HG02571 (cell line): Measurements from ENCODE around the gene BICRAL.
"Not testable (repeated sequence)": the region's sequence is repeated elsewhere in the genome, so short reads cannot be mapped to it uniquely, and the experiment has no call there.

ENCODE experiments used
- ATAC-seq: cut with Tn5 transposase; IDR thresholded peaks from one replicate; pipeline ENCODE4 v1.9.1; 2021; ENCODE audit warnings: mild to moderate bottlenecking, moderate library complexity; ENCODE audit not compliant: unreplicated experiment

BICRAL gene

DNA sequence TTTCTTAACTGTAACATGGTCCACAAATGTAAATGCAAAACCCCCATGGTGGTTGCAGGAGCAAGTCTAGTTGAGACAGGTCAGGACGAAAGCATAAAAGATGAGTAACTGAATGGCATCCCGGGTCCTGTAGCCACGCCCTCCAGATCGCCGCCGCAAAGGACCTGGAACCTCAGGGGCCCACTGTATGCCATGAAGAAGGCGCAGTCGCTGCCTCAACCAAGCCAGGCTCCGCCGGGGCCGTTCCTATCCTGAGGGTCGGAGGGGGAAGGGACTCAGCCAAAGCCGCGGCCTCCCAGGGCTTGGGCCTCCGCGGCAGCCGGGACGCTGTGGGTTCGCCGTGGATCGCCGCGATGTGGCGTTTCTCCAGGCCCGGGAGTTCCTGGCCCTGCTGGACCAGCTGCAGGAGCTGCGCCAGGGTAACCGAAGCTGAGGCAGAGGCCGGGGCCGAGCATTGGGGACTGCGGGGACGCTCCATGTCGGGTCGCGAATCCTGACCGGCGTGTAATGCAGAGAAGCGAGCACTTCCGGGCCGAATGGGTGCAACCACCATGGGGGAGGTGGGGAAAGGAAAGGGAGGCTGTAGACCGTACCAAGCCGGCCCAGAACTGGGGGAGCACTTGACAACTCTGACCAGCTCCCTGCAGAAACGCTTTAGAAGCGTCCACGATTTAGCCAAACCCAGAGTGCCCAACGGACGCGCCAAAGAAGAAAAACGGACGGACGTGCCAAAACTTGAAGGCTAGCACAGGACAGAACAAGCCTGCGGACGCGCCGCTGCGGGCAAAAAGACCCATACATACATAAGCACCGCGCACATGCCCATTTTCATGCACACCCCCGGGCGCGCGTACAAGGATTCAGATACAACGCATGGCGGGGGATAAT is 108.7 kb downstream of the BICRAL start:
- ATAC-seq = peak; percentile 85

GRCh38 chr6:42891199-42891722 is 109.4 kb downstream of the BICRAL start:
- no peak for ATAC-seq

GRCh38 chr6:42894041-42894828 is 112.4 kb downstream of the BICRAL start:
- ATAC-seq = not testable (repeated sequence)

- no peak for ATAC-seq
Measured at GRCh38 chr6:42896178-42896719, 114.4 kb downstream of the BICRAL start.

GRCh38 chr6:42898891-42899361 is 117.1 kb downstream of the BICRAL start:
- ATAC-seq = no peak

DNA sequence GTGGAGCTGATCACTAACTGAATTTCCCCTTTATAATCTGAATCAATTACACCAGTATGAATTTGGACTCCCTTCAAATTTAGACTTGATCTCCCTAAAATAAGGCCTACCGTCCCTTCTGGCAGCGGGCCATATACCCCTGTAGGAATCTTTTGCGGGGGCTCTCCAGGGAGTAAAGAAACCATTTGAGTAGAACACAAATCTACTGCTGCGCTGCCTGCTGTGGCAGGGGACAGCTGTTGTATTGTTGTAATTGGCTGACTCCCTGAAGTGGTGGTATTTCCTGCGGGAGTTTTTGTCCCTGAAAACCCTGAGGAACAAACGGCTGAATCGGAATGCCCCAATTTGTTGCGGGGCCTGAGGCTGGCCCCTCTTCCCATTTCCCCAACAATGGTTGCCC is 118.0 kb downstream of the BICRAL start:
- no peak for ATAC-seq

DNA sequence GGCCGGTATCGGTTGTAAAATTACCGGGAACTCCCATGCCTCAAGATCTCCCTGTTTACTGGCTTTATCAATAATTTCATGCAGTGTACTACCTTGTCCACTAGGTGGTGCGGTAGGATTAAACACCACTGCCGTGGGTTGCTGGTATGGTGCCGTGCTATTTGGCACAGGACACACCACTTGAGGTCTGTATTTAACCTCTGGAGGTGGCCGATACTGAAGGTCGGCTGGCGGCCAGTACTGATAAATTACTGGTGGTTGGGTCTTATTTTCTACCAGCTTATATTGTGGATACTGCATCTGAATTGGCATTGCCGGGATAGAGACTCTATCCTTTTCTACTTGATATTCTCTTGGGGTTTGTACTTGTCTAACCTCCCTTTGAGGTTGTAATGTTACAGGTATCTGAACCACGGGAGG is 119.7 kb downstream of the BICRAL start:
- ATAC-seq = no peak

DNA sequence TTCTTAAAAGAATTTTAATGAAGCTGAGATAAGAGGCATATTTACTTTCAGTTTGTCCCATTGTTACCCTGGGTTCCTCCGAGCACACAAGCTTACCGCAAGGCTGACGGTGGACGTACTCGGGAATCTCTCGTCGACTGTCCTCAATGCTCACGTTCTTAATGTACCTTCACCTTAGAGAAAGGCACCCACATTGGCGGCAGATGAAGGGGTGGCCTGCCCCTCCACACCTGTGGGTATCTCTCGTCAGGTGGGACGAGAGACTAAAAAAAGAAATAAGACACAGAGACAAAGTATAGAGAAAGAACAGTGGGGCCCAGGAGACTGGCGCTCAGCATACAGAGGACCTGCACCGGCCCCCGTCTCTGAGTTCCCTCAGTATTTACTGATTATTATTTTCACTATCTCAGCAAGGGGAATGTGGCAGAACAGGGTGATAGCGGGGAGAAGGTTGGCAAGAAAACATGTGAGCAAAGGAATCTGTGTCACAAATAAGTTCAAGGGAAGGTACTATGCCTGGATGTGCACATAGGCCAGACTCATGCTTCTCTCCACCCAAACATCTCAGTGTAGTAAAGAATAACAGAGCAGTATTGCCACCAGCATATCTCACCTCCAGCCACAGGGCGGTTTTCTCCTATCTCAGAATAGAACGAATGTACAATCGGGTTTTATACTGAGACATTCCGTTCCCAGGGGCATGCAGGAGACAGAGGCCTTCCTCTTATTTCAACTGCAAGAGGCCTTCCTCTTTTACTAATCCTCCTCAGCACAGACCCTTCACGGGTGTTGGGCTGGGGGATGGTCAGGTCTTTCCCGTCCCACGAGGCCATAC is 120.8 kb downstream of the BICRAL start:
- ATAC-seq = not testable (repeated sequence)

DNA sequence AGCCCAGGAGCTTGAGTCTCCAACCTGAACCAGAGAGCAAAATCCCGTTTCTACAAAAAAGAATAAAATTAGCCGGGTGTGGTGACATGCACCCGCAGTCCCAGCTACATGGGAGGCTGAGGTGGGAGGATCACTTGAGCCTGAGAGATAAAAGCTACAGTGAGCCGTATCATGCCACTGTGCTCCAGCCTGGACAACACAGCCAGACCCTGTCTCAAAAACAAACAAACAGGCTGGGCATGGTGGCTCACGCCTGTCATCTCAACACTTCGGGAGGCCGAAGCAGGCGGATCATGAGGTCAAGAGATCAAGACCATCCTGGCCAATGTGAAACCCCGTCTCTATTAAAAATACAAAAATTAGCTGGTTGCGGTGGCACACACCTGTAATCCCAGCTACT is 122.6 kb downstream of the BICRAL start:
- no peak for ATAC-seq

DNA sequence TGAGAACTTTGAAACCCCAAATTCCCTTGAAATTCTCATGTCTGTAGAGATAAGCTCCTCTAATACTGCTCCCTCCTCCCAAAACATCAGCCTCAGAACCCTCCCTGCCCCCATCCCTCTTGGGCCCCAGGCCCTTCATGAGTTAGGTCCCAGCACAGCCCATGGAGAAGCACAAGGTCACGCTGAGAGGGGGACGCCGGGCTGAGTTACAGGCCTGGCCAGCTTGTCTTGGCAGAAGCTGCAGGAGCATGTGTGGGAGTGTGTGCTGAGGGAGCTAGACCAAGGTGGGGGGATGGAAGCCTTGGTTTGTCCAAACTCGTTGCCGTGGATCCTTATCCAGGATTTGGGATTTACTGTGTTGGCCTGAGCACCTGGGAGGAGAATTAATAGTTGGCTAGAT is 125.5 kb downstream of the BICRAL start:
- ATAC-seq = no peak

DNA sequence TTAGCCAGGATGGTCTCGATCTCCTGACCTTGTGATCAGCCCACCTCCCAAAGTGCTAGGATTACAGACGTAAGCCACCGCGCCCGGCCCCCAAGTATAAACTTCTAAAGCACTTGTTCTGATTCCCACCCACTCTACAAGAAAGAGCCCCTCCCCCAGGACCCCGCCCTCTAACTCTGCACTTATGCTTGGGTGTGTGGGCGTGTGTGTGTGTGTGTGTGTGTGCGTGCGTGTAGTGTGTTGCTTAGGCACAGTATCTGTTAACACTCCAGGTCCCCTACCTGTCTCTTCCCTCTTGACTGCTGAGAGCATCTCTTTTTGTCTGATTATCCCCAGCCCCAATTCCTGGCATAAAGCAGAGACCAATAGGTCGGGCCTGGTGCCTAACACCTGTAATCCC is 128.0 kb downstream of the BICRAL start:
- ATAC-seq = no peak

DNA sequence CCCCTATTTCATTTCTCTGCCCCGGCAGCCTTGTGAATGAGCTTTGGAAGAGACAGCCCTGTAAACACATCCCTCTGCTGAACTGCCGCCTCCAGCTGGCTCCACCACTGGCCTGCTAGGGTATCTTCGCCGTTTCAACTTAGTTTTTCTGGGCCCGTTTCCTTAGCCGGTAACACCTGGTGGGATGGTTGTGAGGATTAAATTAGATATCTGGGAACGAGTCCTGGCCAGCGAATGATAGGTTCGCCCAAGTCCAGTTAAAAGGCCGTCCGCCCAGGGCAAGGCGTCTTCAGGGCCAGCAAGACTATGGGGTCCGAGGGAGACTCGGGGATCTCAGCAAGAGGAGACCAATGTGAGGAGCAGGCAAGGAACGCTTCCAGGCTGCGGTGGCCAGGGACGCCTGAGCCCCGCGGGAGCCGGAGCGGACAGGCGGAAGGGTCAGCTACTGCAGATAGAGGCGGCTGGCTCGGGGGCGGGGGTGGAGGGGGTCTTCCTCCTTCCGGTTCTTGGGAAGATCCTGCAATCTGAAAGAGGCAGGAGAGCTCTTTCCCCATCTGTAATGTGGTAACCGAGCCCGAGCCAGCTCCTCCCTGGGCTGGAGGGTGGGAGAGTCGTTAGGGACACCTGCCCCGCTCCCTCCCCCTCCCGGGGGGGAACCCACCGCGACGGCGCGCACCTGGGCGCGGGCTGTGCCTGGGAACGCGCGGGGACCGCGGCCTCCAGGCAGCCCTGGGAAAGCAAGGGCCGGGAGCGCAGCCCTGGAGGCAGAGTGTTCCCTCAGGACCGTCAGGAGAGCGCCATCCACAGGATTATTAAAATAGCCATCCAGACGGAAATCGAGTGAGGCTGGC is 129.5 kb downstream of the BICRAL start:
- no peak for ATAC-seq

DNA sequence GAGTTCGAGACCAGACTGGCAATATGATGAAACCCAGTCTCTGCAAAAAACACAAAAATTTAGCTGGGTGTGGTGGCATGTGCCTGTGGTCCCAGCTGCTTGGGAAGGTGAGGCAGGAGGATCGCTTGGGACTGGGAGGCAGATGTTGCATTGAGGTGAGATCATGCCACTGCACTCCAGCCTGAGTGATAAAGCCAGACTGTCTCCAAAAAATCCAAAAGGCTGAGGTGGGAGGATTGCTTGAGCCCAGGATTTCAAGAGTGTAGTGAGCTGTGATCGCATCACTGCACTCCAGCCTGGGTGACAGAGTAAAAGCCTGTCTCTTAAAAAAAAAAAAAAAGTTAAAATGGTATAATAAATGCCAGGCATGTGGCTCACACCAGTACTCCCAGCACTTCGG is 132.7 kb downstream of the BICRAL start:
- ATAC-seq = no peak

- no peak for ATAC-seq
Measured at GRCh38 chr6:42915732-42916131, 133.9 kb downstream of the BICRAL start, which contains the start of gene PTCRA. Gene PTCRA, plus strand, starts transcription at chr6:42916053. Its CDS starts 17 bp downstream, at chr6:42916070.

- no peak for ATAC-seq
Measured at GRCh38 chr6:42916288-42916687, 134.4 kb downstream of the BICRAL start.
